Fibroblast of skin of scalp (primary cell): Measurements from ENCODE around the gene NDUFS6.

Source experiments
- DNase-seq: peaks from one replicate; pipeline ENCODE4 v3.0.0-alpha.2; 2013

Gene NDUFS6

DNA sequence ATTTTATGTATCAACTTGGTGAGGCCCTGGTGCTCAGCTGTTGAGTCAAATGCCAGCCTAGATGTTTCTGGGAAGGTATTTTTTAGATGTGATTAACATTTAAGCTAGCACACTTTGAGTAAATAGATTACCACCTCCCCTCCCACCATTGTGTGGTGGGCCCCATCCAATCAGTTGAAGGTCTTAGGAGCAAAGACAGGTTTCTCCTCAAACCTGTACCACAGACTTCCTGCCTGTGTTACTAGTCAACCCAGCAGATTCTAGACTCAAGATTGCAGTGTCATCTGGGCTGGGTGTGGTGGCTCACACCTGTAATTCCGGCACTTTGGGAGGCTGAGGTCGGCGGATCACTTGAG lies 35.3 kb upstream of the NDUFS6 start:
- DNase-seq: no peak

DNA sequence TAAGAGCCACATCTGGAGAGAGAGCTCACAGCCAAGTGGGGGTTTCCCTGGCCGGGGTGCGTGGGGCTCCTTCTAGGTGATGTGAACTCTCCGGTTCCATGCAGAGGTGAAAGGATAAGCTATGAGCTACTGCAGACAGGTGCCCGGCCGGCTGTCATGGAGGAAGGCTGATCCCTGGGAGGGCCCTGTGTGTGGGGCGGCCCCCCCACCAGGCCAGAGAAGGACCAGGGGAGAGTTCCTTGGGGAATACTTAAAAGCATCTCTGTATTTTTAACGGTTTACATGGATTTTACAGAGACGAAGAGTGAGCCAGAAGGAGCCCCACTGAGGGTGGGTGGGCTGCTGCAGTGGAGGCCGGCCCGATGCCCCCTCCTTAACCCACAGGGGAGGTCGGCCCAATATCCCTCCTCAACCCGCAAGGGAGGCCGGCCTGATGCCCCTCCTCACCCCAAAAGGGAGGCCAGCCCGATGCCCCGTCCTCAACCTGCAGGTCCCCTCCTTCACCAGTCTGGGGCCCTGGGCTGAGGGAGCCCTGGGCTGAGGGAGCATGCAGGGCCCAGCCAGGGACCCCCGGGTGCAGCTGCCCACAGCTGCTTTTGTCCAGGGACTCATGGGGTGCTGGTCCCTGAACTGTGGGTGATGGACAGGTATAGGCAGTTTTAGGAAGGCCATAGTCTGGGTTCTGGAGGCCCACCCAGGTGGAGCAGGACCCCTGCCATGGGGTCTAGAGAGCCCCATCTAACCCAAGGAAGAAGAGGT lies 33.5 kb upstream of the NDUFS6 start:
- DNase-seq: no peak

DNA sequence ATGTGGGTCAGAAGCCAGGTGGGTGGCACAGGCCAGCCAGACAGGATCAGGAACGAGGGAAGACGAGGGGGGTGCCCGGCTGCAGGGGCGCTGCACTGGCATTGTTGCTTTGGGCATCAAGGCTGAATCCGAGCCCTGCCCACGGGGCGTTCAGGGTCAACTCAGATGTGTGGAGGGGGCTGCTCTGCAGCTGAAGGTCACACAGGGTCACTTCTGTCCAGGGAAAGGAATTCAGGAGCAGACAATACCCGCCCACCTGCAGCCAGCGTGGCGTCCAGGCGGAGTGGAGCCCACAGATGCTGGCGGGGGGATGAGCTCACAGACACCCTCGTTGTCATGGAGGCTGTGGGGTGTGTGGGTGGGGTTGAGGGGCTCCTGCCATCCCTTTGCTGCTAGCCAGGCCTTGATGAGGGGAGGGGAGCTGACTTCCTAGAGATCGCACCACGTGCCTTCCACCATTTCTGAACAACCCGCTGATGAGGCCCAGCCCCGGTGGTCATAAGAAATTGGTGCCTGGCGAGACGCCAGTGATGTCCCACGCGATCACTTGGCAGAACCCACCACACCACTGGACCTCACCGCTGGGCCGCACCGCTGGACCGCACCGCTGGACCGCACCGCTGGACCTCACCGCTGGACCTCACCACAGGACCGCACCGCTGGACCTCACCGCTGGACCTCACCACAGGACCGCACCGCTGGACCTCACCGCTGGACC lies 32.8 kb upstream of the NDUFS6 start:
- DNase-seq: no peak

DNA sequence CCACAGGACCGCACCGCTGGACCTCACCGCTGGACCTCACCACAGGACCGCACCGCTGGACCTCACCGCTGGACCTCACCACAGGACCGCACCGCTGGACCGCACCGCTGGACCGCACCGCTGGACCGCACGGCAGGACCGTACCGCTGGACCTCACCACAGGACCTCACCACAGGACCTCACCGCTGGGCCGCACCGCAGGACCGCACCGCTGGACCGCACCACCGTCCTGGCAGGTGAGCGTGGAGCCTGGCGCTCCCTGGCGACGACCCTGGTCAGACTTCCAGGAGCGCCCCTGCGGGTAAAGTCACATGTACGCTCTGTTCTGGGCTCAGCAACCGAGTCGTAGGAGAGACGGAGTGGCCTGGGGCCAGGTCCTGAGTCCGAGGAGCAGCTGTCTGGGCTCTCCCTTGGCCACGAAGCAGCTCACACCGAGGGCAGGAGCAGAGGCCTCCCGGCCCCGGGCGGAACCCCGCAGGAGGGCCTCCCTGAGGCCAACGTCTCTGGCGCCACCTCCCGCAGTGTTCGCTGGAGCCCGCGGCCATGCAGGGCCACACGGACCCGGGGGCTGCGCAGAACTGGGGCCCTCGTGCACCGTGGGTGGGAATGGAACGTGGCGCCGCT lies 32.1 kb upstream of the NDUFS6 start:
- DNase-seq: no peak

DNA sequence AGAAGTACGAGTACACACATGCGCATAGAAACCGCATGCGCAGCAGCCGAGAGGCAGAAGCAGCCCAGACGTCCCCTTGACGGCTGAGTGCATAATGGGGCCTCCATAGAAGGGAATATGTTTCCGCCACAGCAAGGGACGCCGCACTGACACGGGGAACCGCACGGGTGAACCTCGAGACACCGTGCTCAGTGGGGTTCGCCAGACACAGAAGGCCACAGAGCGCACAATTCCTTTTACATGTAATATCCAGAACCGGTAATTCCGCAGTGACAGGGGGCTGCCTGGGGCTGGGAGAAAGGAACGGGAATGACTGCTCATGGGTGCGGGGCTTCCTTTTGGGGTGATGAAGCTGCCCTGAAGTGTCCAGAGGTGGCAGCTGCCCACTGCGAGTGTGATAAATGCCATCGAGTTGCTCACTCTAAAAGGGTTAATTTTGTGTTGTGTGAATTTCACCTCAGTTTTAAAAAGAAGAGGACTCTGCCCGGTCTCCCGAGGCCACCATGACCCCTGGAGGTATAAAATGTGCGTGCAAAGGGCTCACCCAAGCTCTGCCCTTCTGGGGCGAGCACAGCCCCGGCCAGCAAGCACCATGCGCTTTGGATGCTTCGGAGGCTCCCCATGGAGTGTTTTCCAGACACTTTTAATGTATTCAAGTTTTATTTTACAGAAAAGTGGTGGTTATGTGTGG lies 31.3 kb upstream of the NDUFS6 start:
- no peak for DNase-seq

DNA sequence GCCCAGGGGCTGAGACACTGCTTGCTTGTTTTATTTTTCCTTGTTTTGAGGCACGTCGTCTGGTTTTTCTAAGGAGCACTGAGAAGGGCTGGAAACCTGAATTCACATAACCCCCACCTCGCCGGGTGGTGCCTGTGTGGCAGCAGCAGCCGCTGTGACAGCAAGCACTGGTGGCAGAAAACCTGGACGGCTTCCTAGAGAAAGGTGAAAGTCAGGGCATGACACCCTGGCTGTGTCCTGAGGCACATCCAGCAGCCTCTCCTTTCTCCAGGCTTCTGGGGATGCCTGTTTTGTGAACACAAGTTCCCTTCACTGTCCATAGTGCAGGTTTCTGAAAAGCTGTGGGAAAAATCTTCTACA lies 30.8 kb upstream of the NDUFS6 start:
- no peak for DNase-seq

DNA sequence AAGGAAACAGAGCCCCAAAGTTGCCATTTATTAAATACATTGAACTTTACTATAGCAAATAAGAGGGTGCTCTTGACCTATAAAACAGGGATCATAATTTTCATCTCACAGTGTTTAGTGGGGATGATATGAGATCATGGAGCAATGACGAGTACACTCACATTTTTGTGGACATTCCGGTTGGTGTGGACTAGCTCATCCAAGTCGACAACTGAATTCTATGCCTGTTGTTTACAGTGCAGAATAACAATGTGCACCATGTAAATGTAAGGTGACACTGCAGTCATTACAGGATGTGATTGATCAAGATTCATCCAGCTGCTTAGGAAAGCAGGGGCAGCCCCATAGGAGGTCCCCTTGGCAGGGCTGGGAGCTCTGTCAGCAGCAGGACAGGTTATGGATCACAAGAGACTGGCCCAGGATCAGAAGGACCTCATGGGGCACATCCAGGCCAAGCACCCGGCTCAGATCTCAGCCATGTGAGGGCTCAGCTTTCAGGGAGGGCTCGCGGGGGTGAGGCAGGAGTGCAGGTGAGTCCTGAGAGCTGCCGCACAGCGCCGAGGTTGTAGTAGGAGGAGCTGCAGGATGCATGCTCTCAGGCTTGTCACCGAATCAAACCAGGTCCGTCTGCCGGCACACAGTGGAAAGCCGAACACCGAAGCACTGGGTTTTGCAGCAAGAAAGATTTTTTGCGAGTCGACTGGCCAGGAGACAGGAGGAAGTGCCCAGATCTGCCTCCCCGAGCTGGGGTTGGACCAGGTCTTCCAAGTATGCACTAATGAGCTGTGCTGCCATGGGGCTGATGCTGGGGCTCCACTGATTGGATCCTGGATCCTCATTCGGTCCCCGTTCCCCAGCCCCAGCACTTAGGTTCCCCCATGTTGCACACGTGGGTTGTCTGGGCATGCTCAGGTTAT lies 29.8 kb upstream of the NDUFS6 start:
- DNase-seq: no peak

DNA sequence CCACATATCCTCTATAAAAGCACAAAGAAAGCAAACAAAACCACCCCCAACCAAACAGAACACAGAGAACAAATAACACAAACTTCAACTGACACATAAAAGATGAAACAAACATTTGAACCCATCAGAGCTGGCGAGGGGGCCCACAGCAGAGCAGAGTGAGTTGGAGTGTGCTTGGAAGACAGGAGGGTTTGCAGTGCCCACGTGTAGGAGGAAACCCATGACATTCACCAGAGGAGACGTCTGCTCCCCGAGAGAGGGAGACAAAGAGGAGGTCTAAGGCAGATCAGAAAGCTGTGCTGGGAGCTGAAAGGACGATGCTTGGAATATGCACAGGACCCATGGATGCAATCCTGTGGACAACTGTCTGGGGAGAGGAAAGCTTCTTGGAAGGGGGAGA lies 28.6 kb upstream of the NDUFS6 start:
- peak; percentile 31 for DNase-seq

DNA sequence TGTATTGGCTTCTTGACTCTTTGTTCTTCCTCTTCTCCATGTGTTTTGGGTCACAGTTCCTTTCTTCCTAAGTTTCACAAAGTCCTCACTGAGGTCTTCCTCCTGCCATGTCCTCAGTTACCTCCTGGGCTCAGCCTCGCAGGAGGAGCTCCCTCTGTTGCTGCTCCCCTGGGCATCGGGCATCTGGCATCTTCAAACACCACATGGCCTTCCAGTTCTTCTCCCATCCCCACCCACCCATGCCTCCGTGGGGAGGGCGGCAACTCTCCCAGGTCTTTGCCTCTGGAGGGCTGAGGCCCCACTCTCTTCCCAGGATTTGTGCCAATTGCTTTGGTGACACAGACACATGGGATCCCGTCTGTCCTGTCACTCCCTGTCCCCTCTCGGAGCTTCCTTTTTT lies 24.4 kb upstream of the NDUFS6 start:
- no peak for DNase-seq

DNA sequence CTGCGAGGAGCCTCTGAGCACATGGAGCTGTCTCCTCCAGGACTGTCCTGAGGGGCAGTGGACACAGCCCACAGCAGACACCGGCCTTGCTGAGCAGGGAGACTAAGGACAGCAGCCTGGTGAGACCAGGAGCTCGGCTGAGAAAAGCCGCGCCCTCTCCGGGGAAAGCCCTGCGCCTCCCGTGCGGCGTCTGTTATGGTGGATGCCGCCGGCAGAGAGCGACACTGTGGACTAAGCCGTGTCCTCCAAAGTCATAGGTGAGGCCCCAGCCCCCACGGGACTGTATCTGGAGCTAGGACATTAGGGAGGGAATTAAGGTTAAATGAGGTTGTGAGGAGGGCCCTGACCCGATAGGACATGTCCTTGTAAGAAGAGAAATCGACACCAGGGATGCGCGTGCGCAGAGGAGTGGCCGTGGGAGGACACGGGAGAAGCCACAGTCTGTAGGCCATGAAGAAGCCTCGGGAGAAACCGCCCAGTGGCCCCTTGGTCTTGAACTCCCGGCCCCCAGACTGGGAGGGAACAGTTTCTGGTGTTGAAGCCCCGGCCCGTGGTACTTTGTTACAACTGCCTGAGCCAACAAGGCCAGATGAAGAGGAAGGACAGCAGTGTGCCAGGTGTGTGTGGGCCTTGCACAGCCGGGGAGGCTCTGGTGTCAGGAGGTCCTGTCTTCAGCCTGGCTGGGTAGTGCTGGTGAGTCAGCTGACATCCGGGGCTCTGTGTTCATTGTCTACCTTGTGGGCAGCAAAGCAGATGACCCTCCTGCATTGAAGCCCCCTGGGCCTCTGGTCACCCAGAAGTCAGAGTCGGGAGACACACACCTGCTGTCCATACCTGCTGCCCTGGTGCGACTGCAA lies 23.7 kb upstream of the NDUFS6 start:
- no peak for DNase-seq

DNA sequence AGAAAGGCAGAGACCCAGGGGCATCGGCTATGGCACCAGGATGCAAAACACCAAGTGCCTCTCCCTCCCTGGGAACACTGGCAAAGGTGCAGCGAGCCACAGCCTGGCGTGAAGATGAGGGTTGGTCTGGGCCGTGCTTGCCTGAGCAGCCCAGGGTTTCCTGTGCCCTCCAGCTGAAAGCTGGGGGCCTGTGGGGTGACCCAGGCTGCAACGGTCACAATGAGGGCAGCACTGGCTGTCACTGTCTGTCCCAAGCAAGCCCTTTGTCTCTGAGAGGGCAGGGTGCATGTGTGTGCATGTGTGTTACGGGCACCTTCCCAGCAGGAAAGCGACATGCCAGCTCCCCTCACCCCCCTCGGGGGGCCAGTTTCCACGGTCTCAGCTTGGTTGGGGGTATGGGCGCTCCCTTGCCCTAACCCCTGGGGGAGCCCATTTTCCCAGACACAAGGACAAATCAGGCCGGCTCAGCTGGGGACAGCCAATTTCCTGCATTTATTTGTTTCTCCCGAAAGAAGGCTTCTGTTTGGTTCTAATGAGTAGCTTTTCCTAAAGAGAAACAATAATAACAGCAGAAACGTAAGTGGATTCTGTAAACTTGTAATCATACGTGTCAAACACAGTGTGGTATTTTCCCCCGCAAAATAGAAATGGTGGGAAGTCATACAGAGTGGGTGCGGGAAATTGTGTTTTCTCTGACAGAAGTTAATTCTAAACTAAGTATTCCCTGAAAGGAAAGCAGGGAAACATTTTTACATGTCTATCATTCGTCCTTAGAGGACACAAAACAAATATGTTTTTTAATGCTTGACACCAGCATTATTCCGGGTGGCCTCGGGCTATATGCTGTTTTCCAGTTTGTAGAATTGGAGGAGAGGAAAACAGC lies 22.8 kb upstream of the NDUFS6 start:
- DNase-seq: no peak

DNA sequence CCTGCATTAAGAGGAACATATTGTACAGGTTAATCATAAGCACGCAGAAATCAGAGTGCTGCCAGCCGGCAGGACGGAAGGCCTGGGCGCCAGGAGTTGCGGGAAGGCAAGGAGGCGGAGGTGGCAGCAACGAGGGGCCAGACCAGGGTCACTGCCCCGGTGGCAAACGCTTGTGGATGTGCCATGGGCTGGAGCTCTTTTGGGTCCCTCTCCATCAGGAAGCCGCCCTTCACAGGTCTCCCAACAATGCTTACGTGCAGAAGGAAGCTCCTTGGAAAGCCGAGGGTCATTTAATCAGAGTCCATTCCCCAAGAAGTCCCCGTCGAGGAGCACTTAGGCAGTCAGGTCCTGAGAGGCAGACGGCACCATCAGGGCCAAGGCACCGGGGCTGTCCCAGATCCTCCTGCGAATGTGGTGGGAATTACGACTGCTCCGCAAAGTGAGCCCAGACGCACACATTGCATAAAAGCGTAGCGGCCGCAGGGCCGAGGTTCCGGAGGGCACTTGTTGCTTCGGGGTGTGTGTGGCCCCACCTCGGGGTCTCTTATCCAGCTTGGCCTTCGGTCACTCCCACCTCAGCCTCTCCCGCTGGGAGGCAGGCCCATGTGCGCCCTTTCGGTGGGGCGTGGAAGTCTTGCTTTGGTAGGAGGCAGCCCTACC lies 22.1 kb upstream of the NDUFS6 start:
- no peak for DNase-seq

DNA sequence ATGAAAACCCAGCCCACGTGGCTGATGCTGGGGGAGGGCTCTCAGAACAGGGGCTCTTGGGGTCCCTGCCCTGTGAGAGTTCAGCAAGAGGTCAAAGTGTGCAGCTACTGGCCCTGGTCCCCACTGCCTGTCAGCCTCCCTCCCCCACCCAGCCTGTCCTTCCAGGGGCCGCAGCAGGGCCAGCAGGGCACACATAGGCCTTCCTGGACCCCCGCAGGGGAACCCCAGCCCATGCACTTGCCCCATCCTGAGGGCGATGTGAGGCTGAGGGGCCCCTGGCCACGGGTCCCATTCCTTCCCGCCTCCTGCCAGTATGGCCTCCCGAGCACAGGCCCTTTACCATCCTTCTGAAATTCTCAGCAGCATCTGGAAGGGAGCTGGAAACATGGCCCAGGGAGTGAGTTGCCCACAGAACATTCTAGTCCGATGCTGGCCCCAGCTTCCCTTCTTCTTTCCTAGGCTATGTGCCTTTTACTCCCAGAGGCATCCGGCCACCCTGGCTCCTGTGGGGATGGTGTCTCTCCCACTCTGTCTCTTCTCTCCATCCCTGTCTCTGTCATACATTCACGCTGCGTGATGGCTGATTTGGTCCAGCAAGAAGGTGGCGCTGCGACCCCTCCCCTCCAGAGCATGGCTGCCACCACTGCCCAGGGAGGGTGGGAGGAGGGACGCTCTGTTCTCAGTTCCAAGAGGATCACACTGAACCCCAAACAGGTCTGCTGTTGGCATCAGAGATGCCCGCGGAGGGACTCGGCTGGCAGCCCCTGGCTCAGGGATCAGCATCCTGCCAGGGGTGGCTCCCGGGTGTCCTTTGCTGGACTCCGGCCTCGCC lies 21.2 kb upstream of the NDUFS6 start:
- DNase-seq: no peak

DNA sequence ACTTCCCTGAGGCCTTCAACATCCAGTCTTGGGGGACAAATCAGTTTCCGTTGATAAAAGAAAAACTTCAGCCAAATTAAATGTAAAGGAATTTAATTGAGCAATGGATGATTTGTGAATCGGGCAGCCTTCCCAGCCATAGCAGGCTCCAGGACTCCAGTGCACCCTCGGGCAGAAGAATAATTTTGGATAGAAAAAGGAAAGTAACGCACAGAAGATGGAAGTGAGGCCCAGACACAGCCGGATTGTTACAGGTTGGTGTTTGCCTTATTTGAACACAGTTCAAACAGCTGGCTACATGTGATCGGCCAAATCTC lies 20.6 kb upstream of the NDUFS6 start:
- no peak for DNase-seq

DNA sequence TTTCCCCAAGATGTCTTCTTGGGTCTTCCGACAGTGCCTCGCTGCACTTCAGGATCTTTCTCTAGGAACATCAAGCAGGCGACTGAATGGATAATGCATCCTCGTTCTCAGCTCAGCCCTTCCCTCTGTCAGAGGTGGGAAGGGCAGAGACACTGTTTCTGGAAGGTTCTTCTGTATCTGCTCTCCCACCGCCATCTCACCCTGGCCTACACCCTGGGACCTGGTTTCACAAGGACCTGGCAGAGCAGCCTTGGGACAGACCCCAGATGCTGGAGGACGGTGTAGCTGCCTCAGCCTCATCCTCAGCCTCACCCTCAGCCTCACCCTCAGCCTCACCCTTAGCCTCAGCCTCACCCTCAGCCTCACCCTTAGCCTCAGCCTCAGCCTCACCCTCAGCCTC lies 20.1 kb upstream of the NDUFS6 start:
- no peak for DNase-seq

DNA sequence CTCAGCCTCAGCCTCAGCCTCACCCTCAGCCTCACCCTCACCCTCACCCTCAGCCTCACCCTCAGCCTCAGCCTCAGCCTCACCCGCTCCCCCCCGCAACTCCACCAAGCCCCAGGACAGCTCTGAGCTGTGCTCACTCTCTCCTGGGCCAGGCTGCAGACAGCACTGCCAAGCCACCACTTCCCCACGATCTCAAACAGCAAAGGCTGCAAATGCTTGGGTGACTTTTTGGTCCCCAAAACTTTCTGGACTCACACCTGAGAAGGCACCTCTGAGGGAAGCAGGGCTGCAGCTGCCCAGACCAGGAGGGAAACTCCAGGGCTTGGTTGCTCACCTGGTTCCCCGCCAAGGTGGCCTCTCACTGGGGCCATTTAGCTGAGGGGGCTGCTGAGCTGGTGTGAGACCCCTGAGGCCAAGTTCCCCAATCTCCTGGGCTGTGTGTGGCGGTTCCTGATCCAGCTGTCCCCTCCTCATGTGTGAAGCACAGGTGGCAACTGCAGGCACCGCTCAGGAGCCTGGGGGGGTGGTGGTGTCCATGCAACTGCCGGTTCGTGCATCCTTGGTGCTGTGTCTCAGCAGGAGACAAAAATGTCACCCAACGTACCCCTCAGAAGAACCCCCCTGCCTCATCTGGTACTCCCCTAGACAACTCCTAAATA lies 19.4 kb upstream of the NDUFS6 start:
- DNase-seq: no peak

DNA sequence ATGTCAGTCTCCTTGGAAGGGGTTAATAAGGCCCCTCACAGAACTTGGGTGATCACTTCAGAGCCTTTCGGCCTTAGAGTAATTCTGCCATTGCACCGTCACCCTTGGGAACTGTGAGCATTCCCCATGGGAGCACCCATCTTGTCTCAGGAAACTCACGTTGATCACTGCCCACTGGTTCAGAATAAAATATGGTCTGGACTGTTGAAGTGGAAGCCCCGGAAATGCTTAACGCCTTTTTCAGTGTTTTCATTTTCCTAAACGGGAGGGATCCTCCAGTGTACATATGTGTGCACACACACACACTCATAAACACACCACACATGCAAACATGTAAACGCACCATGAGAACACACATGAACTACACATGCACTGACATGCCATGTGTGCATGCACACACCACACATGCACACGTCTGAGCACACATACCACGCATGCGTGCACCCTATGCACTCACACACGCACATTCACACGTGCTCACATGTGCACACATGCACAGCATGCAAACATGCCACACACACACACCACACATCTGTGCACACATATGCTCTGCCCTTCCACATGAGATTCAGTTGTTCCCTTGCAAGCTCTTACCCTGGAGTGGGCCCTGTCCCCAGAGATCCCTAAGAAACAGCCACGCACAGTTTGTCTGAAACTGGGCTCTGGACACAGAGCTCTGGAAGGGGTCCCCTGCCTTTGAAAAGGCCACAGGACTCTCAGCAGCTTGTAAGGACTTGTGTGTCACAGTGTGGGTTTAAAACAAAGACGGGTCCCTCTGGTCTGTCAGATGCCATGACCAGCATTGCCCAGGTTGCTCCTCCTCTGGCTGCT lies 18.6 kb upstream of the NDUFS6 start:
- DNase-seq: no peak

DNA sequence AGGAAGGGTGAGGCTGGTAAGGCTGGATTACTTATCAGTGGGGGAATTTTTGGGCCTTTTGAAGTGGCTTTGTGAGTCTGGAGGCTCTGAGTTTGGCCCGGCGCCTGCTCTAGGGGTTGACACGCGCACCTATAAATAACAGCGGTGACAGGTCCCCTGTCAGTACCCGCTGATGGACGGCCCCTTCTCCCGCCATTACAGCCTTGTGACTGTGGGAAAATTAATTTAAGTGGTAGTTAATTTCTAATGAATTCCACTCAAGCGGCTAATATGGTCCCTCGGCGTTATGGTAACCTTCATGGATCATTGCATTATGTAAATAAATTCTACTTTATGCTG lies 18.0 kb upstream of the NDUFS6 start:
- DNase-seq: no peak
